ENCODE results near the gene WSCD1.

DNA sequence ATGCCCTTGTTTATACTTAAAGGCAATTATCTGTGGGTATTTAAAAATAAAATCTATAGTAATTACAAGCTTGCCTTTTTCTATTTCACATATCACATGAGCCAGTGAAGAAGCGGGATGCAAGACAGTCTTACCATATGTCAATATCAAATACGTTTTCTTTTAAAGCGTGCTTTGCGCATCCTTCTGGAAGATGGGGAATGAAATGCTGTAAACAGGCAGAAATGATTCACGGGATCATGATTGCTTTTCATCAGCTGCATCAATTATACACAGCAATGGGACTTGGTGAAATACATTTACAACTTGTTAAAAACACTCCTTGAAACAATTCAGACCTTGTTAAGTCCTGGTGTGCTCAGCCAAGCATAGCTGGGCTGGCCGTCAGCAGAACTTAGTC lies 72.5 kb downstream of the WSCD1 start:
- TF ChIP-seq POLR2A (IDR thresholded peaks at IDR 0.05): no peak
- no peak for TF ChIP-seq POLR2AphosphoS5 (IDR thresholded peaks at IDR 0.05)
- TF ChIP-seq, protein P1, sequence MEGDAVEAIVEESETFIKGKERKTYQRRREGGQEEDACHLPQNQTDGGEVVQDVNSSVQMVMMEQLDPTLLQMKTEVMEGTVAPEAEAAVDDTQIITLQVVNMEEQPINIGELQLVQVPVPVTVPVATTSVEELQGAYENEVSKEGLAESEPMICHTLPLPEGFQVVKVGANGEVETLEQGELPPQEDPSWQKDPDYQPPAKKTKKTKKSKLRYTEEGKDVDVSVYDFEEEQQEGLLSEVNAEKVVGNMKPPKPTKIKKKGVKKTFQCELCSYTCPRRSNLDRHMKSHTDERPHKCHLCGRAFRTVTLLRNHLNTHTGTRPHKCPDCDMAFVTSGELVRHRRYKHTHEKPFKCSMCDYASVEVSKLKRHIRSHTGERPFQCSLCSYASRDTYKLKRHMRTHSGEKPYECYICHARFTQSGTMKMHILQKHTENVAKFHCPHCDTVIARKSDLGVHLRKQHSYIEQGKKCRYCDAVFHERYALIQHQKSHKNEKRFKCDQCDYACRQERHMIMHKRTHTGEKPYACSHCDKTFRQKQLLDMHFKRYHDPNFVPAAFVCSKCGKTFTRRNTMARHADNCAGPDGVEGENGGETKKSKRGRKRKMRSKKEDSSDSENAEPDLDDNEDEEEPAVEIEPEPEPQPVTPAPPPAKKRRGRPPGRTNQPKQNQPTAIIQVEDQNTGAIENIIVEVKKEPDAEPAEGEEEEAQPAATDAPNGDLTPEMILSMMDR (IDR thresholded peaks at IDR 0.05): no peak
- TF ChIP-seq EP300 (IDR thresholded peaks at IDR 0.05): no peak

All from upper lobe of left lung (tissue), 4 donors.